ENCODE data around the gene AKNAD1.

DNA sequence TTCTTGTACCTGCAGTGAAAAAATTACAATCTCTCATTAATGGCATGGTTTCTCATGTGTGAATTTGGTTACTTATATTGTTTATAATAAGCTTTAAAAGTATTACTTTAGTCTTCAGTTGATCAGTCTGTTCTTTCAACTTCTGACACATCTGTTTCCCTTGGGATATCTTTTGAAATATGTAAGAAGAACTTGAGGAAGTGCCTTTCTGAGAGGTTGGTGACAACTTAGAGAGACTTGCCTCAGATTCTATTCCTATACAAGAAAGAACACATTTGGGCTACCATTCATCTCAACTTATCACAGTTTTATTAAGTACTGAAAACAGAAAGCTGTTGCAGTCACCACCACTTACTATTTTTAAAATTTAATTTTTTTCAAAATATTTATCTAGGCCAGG is 8.1 kb downstream of the AKNAD1 start:
- TF ChIP-seq, protein P1, sequence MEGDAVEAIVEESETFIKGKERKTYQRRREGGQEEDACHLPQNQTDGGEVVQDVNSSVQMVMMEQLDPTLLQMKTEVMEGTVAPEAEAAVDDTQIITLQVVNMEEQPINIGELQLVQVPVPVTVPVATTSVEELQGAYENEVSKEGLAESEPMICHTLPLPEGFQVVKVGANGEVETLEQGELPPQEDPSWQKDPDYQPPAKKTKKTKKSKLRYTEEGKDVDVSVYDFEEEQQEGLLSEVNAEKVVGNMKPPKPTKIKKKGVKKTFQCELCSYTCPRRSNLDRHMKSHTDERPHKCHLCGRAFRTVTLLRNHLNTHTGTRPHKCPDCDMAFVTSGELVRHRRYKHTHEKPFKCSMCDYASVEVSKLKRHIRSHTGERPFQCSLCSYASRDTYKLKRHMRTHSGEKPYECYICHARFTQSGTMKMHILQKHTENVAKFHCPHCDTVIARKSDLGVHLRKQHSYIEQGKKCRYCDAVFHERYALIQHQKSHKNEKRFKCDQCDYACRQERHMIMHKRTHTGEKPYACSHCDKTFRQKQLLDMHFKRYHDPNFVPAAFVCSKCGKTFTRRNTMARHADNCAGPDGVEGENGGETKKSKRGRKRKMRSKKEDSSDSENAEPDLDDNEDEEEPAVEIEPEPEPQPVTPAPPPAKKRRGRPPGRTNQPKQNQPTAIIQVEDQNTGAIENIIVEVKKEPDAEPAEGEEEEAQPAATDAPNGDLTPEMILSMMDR (IDR thresholded peaks at IDR 0.05), result no peak
- TF ChIP-seq POLR2A (IDR thresholded peaks at IDR 0.05), result no peak

All from right lobe of liver (tissue), 4 donors.